Heart left ventricle (tissue), 13 donors: ENCODE data around the gene DIRAS1.

Experiments
- POLR2A ChIP-seq, 2 donors: fragments of 450-650 bp; IDR thresholded peaks; one replicate each; pipeline ENCODE4 v1.6.1; 2017; ENCODE audit warnings: antibody characterized with exemption in 2 of 2, mild to moderate bottlenecking in 2 of 2, moderate library complexity in 2 of 2
- TF ChIP-seq, protein P1 (sequence below), 12 donors: fragments of 200-600 bp; sonication (generic) in 4 of 12; IDR thresholded peaks; one replicate each; pipeline versions ENCODE4 v1.5.0 to v1.8.0; 2018 to 2022; ENCODE audit warnings: antibody characterized with exemption in 12 of 12, mild to moderate bottlenecking in 5 of 12
- donor health status: ischemic (EF 13 %, LVEDD 7.1; RV severe dilation, severe dysfunction).
- donor health status: DM: no; HTN: yes; CAD: no.
- donor health status: DM: no; HTN: no; CAD: no.
- donor health status: ischemic (EF 25% LVEDD 6.9; RV normal size, moderate dysfunction).
- donor health status: ischemic (EF 25% LVEDD 5.7; RV mildly dilated, moderate dysfunction).
- donor health status: ischemic (EF 35%, LVEDD 5.7; RV mildly dilated, moderate dysfunction).
- donor health status: nonischemic (EF 11% LVEDD 7.7; RV severe dilation, severe dysfunction).
- donor health status: DM: yes; HTN: yes; CAD: no.
- donor health status: PGD.
- donor health status: ischemic (EF 29% LVEDD 5.4; RV normal size, mild dysfunction).
- donor health status: nonischemic (EF 23%, LVEDD 6.1; RV moderate dilation, normal function).

DNA sequence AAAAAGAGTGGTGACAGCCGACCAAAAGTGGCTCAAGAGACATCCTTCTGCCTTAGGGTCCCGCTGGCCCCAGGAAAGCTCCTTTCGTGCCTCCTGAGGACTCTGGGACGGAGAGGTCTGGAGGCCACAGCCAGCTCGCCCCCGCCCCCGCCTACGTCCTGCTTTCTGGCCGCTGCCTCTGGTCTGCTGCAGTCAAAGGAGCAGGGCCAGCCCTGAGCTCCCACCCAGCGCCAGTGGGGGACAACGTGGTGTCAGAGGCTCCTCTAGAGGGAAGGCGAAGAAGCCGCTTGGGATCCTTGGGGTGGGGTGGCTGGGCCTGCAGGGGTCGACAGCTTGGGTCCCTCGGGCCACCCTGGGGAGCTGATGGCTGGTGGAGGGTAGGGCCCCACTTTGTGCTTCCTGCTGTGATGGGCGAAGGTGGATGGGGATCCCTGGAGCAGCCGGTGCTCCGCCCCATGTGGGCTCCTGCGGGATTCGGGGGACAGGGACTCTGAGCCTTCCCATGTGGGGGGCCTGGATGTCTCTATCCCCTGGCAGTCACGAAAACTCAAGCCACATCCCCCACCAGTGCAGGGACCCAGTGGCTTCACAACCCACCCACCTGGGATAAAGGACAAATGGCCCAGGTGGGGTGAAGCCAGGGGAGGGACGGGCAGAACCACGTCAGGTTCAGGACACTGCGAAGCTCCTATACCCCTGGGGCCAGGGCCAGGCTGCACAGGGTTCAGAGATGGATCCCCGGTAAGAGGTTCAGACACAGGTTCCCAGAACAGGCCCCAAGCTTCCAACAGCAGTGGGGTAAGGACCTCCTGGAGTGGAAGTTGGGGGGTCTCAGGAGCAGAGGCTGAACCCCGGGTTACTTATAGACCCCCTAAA is 9.0 kb upstream of the DIRAS1 start:
- TF ChIP-seq POLR2A (IDR thresholded peaks at IDR 0.05), result no peak
- TF ChIP-seq, protein P1, sequence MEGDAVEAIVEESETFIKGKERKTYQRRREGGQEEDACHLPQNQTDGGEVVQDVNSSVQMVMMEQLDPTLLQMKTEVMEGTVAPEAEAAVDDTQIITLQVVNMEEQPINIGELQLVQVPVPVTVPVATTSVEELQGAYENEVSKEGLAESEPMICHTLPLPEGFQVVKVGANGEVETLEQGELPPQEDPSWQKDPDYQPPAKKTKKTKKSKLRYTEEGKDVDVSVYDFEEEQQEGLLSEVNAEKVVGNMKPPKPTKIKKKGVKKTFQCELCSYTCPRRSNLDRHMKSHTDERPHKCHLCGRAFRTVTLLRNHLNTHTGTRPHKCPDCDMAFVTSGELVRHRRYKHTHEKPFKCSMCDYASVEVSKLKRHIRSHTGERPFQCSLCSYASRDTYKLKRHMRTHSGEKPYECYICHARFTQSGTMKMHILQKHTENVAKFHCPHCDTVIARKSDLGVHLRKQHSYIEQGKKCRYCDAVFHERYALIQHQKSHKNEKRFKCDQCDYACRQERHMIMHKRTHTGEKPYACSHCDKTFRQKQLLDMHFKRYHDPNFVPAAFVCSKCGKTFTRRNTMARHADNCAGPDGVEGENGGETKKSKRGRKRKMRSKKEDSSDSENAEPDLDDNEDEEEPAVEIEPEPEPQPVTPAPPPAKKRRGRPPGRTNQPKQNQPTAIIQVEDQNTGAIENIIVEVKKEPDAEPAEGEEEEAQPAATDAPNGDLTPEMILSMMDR (IDR thresholded peaks at IDR 0.05), result no peak
